A549 (cell line): Measurements from ENCODE around the gene EARS2.

Source experiments
- CTCF ChIP-seq: fragments of >200 bp; sonication (Bioruptor Twin); formaldehyde crosslinking; IDR thresholded peaks from 3 replicates; pipeline ENCODE4 v1.5.1; 2016
- FOSL2 ChIP-seq, 2 experiments: fragments of 450-650 bp in 1 of 2; fragments of >200 bp in 1 of 2; sonication (Bioruptor Twin) in 1 of 2; formaldehyde crosslinking; IDR thresholded peaks; 2 replicates each; pipeline versions ENCODE4 v1.5.0 to v1.6.1; 2016 to 2020; ENCODE audit warnings: mild to moderate bottlenecking in 1 of 2, moderate library complexity in 1 of 2
- POLR2AphosphoS2 ChIP-seq: conservative IDR thresholded peaks from 2 replicates; pipeline ENCODE4 v1.6.1; 2012; ENCODE audit warnings: low read length, improper control_type of control experiment, inconsistent platforms

GRCh38 chr16:23508589-23509440 is 48.3 kb downstream of the EARS2 start:
- no peak for TF ChIP-seq FOSL2 (IDR thresholded peaks at IDR 0.05)
- no peak for TF ChIP-seq FOSL2 (CRISPR knock-in tag; IDR thresholded peaks at IDR 0.05)
- TF ChIP-seq POLR2AphosphoS2, result no peak
- TF ChIP-seq CTCF, result no peak
